AG04450 (cell line): ENCODE measurements around the gene EIF4G3. TPM values are rescaled to one million over a fixed set of nuclear protein-coding genes. Genes with fewer than 3 reads are reported as not detected.

Experiments used
- CTCF ChIA-PET: fragments of 300-600, 350-600 bp; formaldehyde crosslinking; extraction: SDS; loops from one replicate; lab custom pipeline; 2022; ENCODE audit warnings: antibody characterized with exemption, inconsistent platforms; lab: Charles Lee
- POLR2A ChIA-PET: fragments of 350-600 bp; formaldehyde crosslinking; extraction: SDS; loops from one replicate; lab custom pipeline; 2021; ENCODE audit warnings: antibody characterized with exemption, inconsistent platforms; lab: Yijun Ruan, JAX
- DNase-seq: peaks from one replicate; pipeline ENCODE4 v3.0.0-alpha.2; 2011; ENCODE audit warnings: low read depth, low spot score
- H3K27ac ChIP-seq: one replicate; pipeline ENCODE4 v1.5.1; 2012; ENCODE audit warnings: low read depth, low read length, control low read depth
- H3K27me3 ChIP-seq: one replicate; pipeline ENCODE4 v1.6.0; 2012; ENCODE audit warnings: low read length; ENCODE audit not compliant: control insufficient read depth, insufficient read depth
- H3K4me3 ChIP-seq: 2 replicates; pipeline ENCODE4 v1.5.1; 2011; ENCODE audit warnings: mild to moderate bottlenecking, low read depth, low read length, control low read depth
- H3K9me3 ChIP-seq: 2 replicates; pipeline ENCODE4 v1.5.1; 2012; ENCODE audit warnings: low read length; ENCODE audit not compliant: control insufficient read depth, insufficient read depth
- CTCF ChIP-seq: IDR thresholded peaks from 2 replicates; pipeline ENCODE4 v1.5.1; 2011; ENCODE audit warnings: low read depth, low read length, control low read depth, inconsistent platforms
- polyA plus RNA-seq: library from polyadenylated mRNA; depleted of rRNA; stranded (reverse); fragments of >200 nt; gene quantifications from 2 replicates; pipeline ENCODE4 v1.2.3, GENCODE V29; 2011

EIF4G3 gene
- polyA plus RNA-seq, 1 experiment = 74.9 TPM

- DNase-seq = no peak
- Histone ChIP-seq H3K4me3 (no peak overlapping the region), H3K27ac (no peak overlapping the region), H3K9me3 (no peaks in the 10 kb centered on the region), H3K27me3 (no peaks in the 10 kb centered on the region)
- CTCF ChIA-PET = no interaction called here
- no peak for TF ChIP-seq CTCF
- POLR2A ChIA-PET = no interaction called here
These were observed 62.3 kb downstream of the EIF4G3 start for GRCh38 chr1:21114431-21114830.

- no peak for DNase-seq
- ChIA-PET CTCF (no interaction called here), POLR2A (no interaction called here)
- no peak for TF ChIP-seq CTCF
- no peaks in the 10 kb centered on the region for H3K27me3 ChIP-seq
- no peak overlapping the region for H3K27ac ChIP-seq
- H3K4me3 ChIP-seq = no peak overlapping the region
- H3K9me3 ChIP-seq = no peaks in the 10 kb centered on the region
These were observed 66.5 kb downstream of the EIF4G3 start for GRCh38 chr1:21110163-21110562.

- Histone ChIP-seq H3K27ac (no peak overlapping the region), H3K9me3 (no peaks in the 10 kb centered on the region), H3K4me3 (no peak overlapping the region), H3K27me3 (no peaks in the 10 kb centered on the region)
- no peak for TF ChIP-seq CTCF
- CTCF ChIA-PET = no interaction called here
- DNase-seq = no peak
- POLR2A ChIA-PET = no interaction called here
These were observed 70.0 kb downstream of the EIF4G3 start for GRCh38 chr1:21106709-21107108.

- POLR2A ChIA-PET = no interaction called here
- Histone ChIP-seq H3K9me3 (no peaks in the 10 kb centered on the region), H3K4me3 (no peak overlapping the region), H3K27ac (no peak overlapping the region), H3K27me3 (no peaks in the 10 kb centered on the region)
- DNase-seq = no peak
- CTCF ChIA-PET = interaction anchor here (0.6 kb wide), 1 partner anchor 69 kb away, joined by 4 read pairs; no protein-coding TSS in a partner anchor
- TF ChIP-seq CTCF = no peak
These were observed 70.5 kb downstream of the EIF4G3 start for GRCh38 chr1:21106238-21106637.

- no peaks in the 10 kb centered on the region for H3K27me3 ChIP-seq
- no peak overlapping the region for H3K4me3 ChIP-seq
- DNase-seq = no peak
- POLR2A ChIA-PET = no interaction called here
- no peaks in the 10 kb centered on the region for H3K9me3 ChIP-seq
- TF ChIP-seq CTCF = no peak
- H3K27ac ChIP-seq = no peak overlapping the region
- CTCF ChIA-PET = interaction anchor here (0.6 kb wide), 1 partner anchor 70 kb away, joined by 4 read pairs; no protein-coding TSS in a partner anchor
These were observed 70.9 kb downstream of the EIF4G3 start for GRCh38 chr1:21105807-21106206.
